Activated naive CD4-positive, alpha-beta T cell treated with anti-CD3 and anti-CD28 coated beads, Interleukin-2, amount 50 U/mL, for 72 hours (primary cell): ENCODE measurements around the gene ST6GALNAC6. TPM values are rescaled to one million over a fixed set of nuclear protein-coding genes. Genes with fewer than 3 reads are reported as not detected.
A peak's percentile ranks its signal among the peaks of the same experiment; 100 is the strongest.

Experiments
- ATAC-seq, 2 donors: fragments of 150-1000 bp; cut with Tn5 transposase; 2 replicates each; pipeline ENCODE4 v1.10.0; 2021; ENCODE audit warnings: mild to moderate bottlenecking in 2 of 2, moderate library complexity in 2 of 2
- DNase-seq, 2 donors: peaks; one replicate each; pipeline ENCODE4 v3.0.0; 2021 to 2022; ENCODE audit warnings: low spot score in 2 of 2
- H3K27ac Mint-ChIP-seq, 2 donors: one replicate each; pipeline ENCODE4 v1.8.0; 2022; ENCODE audit warnings: mild to moderate bottlenecking in 2 of 2, mixed read lengths in 2 of 2
- H3K36me3 Mint-ChIP-seq, 2 donors: one replicate each; pipeline ENCODE4 v1.8.0; 2022; ENCODE audit warnings: mixed read lengths in 2 of 2
- H3K9me3 Mint-ChIP-seq, 2 donors: one replicate each; pipeline ENCODE4 v1.8.0; 2022; ENCODE audit warnings: mixed read lengths in 2 of 2
- total RNA-seq, 2 donors: library from RNA; stranded (reverse); gene quantifications; one replicate each; pipeline ENCODE4 v1.2.3, GENCODE V29; 2022

The ST6GALNAC6 gene
- total RNA-seq, 2 donors from 2014 or later, result 55.2 to 56.1 TPM

DNA sequence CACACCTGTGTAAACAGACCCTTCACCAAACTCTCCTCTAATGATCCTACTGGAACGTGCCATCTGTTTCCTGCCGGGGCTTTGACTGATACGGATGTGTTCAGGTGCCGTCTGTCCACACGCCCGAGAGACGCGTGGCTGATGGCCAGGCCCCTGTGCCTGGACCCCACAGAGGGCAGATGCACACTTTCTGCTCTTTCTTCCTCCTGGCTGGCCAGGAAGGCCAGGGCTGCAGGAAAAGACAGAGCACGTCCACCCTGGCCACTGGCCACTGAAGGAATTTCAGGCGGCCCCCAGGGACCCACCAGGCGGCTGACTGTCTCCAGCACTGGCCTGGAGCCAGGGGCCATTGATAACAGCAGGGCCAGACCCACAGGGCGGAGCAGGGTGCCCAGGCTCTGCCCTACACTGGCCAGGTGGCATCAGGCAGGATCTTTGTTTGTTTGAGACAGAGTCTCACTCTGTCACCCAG, 41.3 kb downstream of the ST6GALNAC6 start:
- no peak for ATAC-seq

DNA sequence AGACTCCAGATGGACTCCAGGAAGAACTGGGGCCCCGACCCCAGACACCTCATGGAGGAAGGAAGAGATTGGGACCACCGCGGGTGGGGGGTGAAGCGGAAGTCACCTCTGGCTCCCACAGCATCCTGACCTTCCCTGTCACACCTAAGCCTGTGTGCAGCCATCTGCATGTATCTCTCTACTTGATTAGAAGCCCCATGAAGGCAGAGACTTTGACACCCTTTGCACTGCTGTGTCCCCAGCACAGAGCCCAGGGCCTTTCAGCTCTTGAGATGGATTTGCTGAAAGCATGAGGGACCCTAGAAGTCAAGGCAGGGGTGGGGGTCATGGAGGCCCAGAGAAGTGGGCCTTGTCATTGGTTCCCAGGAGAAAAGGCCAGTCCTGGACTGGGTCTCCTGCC, 42.1 kb downstream of the ST6GALNAC6 start:
- Mint-ChIP-seq H3K27ac (peak overlapping the region; percentile 60 to 90), H3K36me3 (peaks cover 0 to 12% of the 10 kb centered on the region in 2 donors), H3K9me3 (no peaks in the 10 kb centered on the region)
- no peak for ATAC-seq
- no peak for DNase-seq

More for the DNA sequence above, 41.3 kb downstream of the ST6GALNAC6 start:
- Mint-ChIP-seq H3K36me3 (peaks cover 0 to 6% of the 10 kb centered on the region in 2 donors), H3K27ac (no peak overlapping the region), H3K9me3 (no peaks in the 10 kb centered on the region)
- DNase-seq, result no peak

DNA sequence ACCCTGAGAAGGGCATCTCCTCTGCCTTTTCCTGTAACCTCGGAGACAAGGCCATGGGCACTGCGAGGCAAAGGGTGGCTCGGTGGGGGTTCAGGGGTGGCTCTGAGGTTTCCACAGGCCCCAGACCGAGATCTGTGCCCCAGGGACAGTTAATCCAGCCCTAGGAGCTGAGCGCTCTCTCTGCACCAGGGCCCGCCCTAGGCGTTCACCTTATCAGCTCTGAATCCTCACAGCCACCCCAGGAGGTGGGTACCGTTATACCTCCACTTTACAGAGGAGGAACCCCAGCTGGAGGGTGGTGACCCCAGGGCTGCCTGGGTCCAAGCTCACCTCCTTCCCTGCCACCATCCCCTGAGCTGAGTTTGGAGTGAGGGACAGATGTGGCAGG, 42.7 kb downstream of the ST6GALNAC6 start:
- ATAC-seq (no peak), DNase-seq (no peak)
- no peaks in the 10 kb centered on the region for H3K9me3 Mint-ChIP-seq
- H3K36me3 Mint-ChIP-seq, result peaks cover 0 to 15% of the 10 kb centered on the region in 2 donors
- peak overlapping the region in 1 of 2 donors; percentile 90 for H3K27ac Mint-ChIP-seq

DNA sequence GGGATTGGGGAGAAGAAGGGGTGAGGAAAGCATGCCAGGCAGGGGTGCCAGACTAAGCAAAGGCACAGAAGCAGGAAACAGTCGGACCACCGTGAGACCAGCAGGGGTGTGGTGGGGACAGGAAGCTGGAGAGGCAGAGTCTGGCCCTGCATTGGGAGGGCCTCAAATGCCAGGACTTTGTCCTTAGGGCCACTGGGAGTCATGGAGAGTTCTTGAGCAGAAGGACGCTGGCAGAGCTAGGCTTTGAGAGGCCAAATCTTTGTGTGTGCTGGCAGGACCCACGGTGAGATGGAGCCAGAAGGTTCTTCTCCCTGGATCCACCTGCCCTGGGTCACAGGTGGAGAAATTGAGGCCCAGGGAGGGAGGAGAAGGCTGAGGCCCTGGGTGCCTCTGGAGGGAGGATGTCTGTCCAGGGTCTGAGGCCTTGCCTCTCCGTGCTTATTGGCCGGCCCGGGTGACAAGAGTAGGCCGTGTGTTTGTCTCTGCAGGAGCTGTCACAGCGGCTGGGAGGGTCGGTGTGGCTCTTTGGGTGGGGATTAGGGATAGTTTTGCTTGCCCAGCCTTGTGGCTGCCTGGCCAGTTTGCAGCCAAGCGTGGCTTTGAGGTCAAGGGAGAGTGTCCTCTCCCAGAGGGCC, 43.2 kb downstream of the ST6GALNAC6 start:
- peaks cover 0 to 15% of the 10 kb centered on the region in 2 donors for H3K36me3 Mint-ChIP-seq
- ATAC-seq (no peak), DNase-seq (no peak)
- H3K9me3 Mint-ChIP-seq, result no peaks in the 10 kb centered on the region
- H3K27ac Mint-ChIP-seq, result peak overlapping the region in 1 of 2 donors; percentile 90

DNA sequence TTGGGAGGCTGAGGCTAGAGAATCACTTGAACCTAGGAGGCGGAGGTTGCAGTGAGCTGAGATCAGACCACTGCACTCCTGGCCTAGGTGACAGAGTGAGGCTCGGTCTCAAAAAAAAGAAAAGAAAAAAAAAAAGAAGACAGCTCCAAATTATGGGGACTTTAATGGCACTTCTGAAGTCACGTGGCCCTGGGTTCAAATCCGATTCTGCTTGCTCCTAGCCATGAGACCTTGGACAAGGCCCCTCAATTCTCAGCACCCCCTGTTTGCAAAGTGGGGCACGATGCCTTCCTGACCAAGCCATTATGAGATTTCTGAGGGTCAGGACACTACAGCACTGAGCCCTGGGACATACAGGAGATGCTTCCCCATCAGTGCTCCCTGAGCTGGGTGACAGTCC, 43.9 kb downstream of the ST6GALNAC6 start:
- Mint-ChIP-seq H3K36me3 (peaks cover 3 to 21% of the 10 kb centered on the region in 2 donors), H3K9me3 (peaks cover 0 to 2% of the 10 kb centered on the region in 2 donors), H3K27ac (peak overlapping the region in 1 of 2 donors; percentile 90)
- ATAC-seq (no peak), DNase-seq (no peak)

DNA sequence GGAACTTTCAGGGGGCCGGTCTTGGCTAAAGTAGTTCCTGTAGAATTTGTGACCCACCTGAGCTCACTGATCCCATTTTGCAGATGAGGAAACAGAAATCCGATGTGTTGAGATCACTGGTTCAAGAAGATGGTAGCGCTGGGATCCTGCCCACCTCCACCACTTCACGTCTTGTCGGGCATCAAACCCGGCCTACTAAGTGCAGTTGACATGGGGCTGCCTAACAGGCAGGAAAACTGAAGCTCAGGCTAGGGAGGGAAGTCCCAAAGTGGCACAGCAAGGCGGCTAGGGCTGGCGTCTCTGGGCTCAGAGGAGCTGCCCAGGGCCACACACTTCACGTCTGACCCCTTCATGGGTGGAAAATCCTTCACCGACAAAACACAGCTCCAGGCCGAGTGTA, 44.4 kb downstream of the ST6GALNAC6 start:
- Mint-ChIP-seq H3K27ac (peak overlapping the region; percentile 36 to 90), H3K9me3 (peaks cover 0 to 4% of the 10 kb centered on the region in 2 donors), H3K36me3 (peaks cover 7 to 27% of the 10 kb centered on the region in 2 donors)
- ATAC-seq, result no peak
- DNase-seq, result no peak

DNA sequence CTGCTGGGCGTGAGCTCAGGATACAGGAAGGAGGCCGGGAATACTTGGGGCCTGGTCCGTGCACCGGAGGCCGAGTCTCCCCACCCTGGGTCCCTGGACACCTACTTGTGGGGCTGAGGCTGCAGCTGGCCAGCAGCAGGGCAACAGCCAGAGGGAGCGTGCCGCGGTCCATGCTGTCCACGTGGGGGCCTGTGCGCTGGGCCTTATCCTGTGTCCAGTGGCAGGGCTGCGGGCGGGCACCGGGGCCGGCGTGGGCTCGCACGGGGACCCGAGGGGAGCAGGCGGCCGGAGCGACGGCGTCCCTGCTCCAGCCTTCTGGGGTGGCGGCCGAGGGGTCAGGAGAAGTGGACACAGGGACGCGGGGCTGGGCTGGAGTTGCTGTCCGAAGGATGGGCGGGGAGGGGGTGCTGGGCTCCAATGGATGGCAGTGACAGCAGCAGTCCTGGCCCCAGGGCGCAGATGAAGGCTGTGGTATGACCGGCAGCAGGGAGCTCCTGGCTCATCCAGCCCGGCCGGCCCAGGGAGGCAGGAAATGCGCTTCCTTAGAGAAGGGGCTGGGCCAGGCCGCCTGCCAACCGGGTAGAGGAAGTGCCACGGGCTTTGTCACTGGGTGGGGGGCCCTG, 45.1 kb downstream of the ST6GALNAC6 start, which contains the start of gene ENG:
Gene ENG (minus strand): TSS at position 475 of the 623 bp plus-strand sequence. CDS start 303 bp downstream, at position 172.
- peaks cover 13 to 34% of the 10 kb centered on the region in 2 donors for H3K36me3 Mint-ChIP-seq
- H3K27ac Mint-ChIP-seq, result peak within 1 kb of the TSS; percentile 90 to 96
- ATAC-seq, result peak; percentile 66 to 82
- H3K9me3 Mint-ChIP-seq, result peaks cover 3 to 7% of the 10 kb centered on the region in 2 donors
- no peak for DNase-seq

DNA sequence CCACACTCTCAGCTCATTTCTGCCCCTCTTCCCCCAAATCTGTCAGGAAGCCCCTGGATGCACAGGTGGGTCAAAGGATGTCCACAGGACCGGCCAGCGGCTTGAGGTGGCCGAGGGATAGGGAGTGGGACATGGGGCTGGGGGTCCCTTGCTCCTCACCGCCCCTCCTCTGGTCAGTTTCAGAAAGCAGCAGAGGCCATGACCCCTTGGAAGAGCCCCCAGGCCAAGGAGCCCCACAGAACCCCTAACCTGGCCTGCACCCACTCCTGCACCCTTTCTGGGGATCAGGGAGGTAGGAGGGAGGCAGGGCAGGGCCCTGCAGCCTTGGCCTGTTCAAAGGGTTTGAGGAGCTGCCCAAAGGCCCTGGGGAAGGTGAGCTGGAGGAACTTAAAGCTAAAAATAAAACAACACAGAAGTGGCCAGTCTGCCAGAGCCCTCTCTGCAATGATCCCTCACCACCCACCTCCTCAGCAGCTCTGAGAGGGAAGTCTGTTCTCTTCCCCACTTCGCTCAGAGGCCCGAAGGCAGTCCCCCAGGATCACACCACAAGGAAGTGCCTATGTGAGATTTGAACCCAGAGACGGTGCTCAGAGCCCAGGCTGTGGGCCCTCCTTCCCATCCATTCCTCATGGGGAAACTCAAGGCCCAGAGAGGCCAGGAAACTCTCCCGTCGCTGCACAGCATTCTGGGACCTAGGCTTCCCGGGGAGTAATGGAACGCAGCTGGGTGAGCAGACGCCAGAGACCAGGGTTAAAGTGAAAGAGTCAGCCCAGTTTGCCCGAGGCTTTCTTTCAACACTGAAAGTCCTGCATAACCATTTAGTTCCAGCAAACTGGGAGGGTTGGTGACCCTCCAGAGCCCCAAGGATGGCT, 45.9 kb downstream of the ST6GALNAC6 start:
- Mint-ChIP-seq H3K9me3 (peaks cover 9 to 15% of the 10 kb centered on the region in 2 donors), H3K27ac (peak overlapping the region; percentile 90 to 96), H3K36me3 (peaks cover 21 to 41% of the 10 kb centered on the region in 2 donors)
- ATAC-seq, result peak; percentile 22 to 46
- no peak for DNase-seq

DNA sequence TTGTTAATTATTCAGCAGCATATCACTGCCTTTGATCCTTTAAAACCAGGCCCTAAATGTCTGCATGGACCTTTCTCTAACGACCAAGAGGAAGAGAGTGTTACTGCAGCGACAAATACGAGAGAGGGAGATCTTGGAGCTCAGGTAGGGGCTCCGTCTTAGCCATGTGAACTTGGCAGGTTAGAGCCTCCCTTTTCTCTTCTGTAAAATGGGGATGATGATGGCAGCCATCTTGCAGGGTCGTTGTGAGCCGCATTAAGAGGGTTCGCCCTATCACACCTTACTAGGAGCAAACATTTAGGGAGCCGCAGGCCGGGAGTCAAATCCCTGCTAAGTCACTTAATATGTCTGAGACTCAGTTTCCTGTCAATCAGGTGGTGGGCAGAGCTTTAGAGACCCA, 46.6 kb downstream of the ST6GALNAC6 start:
- H3K9me3 Mint-ChIP-seq, result peaks cover 9 to 16% of the 10 kb centered on the region in 2 donors
- ATAC-seq (no peak), DNase-seq (no peak)
- H3K27ac Mint-ChIP-seq, result peak overlapping the region in 1 of 2 donors; percentile 90
- peaks cover 23 to 46% of the 10 kb centered on the region in 2 donors for H3K36me3 Mint-ChIP-seq

DNA sequence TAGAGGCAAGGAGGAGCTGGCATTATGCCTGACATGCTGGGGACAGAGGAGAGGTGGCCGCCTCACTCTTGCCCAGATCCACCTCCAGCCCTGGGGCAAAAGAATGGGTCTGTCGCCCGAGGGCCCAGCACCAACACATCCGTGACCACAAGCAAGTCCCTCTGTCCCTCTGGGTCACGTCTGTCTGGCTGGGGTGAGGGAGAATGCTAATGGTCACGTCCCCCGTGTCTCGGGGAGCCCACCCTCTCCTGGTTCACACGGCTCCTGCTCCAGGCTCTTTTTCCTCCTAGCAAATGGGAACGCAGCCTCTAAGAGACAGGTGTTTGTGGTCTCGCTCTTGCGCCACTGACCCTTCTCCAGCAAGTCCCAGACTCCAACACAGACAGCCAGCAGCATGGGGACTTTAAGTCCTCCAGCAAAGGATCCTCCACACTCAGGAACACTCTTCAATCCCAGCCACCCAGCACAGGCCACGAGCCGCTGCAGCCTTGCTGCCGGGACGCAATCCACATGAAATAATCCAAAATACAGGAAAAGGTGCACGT, 49.0 kb downstream of the ST6GALNAC6 start:
- H3K36me3 Mint-ChIP-seq, result peaks cover 23 to 46% of the 10 kb centered on the region in 2 donors
- no peak overlapping the region for H3K27ac Mint-ChIP-seq
- no peak for ATAC-seq
- no peak for DNase-seq
- peaks cover 9 to 16% of the 10 kb centered on the region in 2 donors for H3K9me3 Mint-ChIP-seq

DNA sequence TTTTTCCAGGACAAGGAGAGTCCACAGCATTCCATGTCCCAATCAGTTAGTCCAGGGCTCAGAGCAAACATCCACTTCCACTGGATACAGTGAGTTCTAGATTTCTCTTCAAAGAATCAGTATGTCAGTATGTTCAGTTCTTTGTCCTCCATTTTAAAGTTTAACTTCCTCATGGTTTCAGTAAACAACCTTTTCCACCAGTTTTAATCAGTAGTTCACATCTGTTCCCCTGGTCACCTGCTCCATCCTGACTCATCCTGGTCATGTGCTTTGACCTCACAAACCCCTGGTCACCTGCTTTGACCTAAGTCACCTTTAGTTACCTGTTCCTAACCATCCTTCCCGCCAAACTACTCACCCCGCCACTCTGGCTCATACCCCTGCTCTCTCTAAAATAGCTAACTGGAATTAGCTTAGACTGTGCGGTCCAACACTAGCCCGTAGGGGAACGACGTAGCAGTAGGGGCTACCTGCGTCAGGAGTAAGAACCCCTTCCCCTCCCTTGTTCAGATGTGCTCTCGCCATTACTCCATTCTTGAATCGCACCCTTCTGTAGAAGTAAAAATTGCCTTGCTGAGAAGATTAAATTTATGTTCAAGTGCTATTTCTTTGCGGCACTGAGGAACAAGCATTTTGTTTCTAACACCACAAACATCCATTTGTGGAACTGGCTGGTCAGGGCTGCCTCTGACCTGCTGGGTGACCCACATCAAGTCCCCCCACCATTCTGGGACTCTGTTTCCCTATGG, 50.5 kb downstream of the ST6GALNAC6 start:
- Mint-ChIP-seq H3K27ac (peak overlapping the region; percentile 41 to 58), H3K9me3 (peaks cover 9 to 16% of the 10 kb centered on the region in 2 donors), H3K36me3 (peaks cover 23 to 44% of the 10 kb centered on the region in 2 donors)
- DNase-seq (no peak), ATAC-seq (no peak)

DNA sequence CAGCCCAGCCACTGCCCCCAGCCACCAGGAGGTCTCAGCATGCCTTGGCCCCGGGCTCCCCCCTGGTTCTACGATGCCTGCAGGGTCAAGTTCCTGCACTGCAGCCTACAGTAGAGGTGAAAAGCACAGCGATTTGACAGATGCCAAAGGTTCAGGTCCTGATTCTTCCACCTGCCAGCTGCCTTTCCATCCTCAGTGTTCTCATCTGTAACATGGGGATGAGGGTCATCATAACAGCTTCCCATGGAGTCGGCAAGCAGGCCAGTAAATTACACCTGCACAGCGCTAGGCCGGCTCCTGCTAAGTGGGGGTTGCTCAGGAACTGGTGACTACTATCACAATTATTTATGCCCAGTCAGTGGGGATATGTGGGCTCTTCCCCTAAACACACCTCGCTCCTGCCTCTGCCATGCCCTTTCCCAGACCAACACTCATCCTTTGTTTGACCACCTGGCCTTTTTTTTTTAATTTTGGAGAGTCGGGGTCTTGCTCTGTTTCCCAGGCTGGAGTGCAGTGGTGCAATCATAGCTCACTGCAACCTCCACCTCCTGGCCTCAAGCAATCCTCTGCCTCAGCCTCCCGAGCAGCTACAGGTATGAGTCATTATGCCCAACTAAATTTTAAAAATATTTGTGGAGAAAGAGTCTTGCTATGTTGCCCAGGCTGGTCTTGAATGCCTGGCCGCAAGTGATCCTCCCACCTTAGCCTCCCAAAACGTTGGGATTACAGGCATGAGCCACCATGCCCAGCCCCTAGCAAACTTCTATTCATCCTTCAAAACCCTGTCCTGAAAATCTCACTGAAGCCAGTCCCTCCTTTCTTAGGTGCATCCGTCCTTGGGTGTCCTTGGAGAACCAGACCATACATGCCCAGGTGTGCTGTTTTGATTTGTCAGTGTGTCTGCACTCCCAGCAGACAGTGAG, 51.3 kb downstream of the ST6GALNAC6 start:
- ATAC-seq, result no peak
- no peak for DNase-seq
- H3K27ac Mint-ChIP-seq, result peak overlapping the region; percentile 36 to 41

DNA sequence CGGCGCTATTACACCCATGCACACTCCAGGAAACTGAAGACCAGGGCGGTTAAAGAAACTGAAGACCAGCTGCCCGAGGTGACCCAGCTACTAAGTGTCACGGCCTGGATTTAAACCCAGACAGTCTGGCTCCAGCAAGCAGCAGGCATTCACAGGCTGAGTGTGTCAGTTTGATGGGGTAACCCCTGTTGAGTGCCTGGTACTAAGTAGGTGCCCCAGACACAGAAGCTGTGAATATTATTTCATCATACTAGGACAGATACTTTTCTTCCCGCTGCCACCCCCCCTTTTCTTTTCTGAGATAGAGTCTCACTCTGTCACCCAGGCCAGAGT, 52.3 kb downstream of the ST6GALNAC6 start:
- peaks cover 9 to 16% of the 10 kb centered on the region in 2 donors for H3K9me3 Mint-ChIP-seq
- peak overlapping the region in 1 of 2 donors; percentile 81 for H3K27ac Mint-ChIP-seq
- no peak for ATAC-seq
- no peak for DNase-seq
- peaks cover 23 to 33% of the 10 kb centered on the region in 2 donors for H3K36me3 Mint-ChIP-seq

More for the DNA sequence above, 51.3 kb downstream of the ST6GALNAC6 start:
- Mint-ChIP-seq H3K36me3 (peaks cover 23 to 40% of the 10 kb centered on the region in 2 donors), H3K9me3 (peaks cover 9 to 16% of the 10 kb centered on the region in 2 donors)

DNA sequence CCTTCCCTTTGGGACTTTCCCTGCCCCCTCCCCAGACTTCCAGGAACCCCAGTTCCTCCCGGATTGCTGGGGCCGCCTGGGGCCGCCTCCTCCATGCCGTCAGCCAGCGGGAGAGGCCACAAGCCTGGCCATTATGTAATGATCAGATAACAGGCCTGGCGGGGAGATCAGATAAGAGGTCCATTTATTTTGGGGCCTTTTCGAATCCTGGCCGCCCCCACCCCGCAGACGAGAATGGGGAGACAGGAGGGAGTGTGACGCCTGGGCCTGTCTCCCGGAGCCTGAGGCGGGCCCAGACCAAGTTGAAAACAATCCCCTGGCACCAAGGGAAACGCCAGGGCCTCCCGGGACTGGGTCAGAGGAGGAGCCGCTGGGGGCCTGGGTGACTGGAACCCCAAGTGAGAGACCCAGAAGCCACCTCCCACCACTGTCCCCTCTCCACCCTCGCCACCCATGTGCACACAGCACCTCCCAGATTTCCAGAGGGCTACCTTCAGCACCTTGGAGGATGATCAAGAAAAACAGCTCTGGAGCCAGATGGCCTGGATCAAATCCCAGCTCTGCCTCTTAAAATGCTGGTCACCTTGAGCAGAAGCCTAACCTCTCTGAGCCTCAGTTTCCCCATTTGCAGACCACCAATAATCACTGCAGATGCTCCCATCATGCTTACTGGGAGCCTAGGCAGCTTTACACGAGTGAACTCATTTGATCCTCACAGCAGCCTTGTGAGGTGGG, 52.8 kb downstream of the ST6GALNAC6 start:
- Mint-ChIP-seq H3K27ac (peak overlapping the region in 1 of 2 donors; percentile 81), H3K9me3 (peaks cover 9 to 16% of the 10 kb centered on the region in 2 donors), H3K36me3 (peaks cover 23 to 31% of the 10 kb centered on the region in 2 donors)
- no peak for ATAC-seq
- DNase-seq, result no peak
